Loucy (cell line): ENCODE data around the gene FSTL1.

Experiments used
- H2AFZ ChIP-seq: fragments of 200-600 bp; sonication (generic); 2 replicates; pipeline ENCODE4 v1.6.0; 2016; ENCODE audit warnings: antibody characterized with exemption, mild to moderate bottlenecking, low read length, moderate library complexity
- H3F3A ChIP-seq: fragments of 200-600 bp; 2 replicates; pipeline ENCODE4 v1.6.0; 2016; ENCODE audit warnings: antibody characterized with exemption, low read depth, mild to moderate bottlenecking
- H3K27me3 ChIP-seq: fragments of 200-600 bp; sonication (generic); 2 replicates; pipeline ENCODE4 v1.6.1; 2014; ENCODE audit warnings: low read length, mild to moderate bottlenecking; ENCODE audit not compliant: insufficient read depth, poor library complexity, severe bottlenecking
- H3K36me3 ChIP-seq: fragments of 200-600 bp; sonication (generic); 2 replicates; pipeline ENCODE4 v1.6.1; 2016; ENCODE audit warnings: low read length; ENCODE audit not compliant: insufficient read depth
- H3K4me1 ChIP-seq: fragments of 200-600 bp; sonication (generic); 2 replicates; pipeline ENCODE4 v1.5.1; 2014; ENCODE audit warnings: low read length, mild to moderate bottlenecking; ENCODE audit not compliant: insufficient read depth, poor library complexity, severe bottlenecking
- H3K4me2 ChIP-seq: fragments of 200-600 bp; sonication (generic); 2 replicates; pipeline ENCODE4 v1.6.0; 2014; ENCODE audit warnings: antibody characterized with exemption, low read length, low read depth, mild to moderate bottlenecking; ENCODE audit not compliant: poor library complexity, severe bottlenecking
- H3K4me3 ChIP-seq: fragments of 200-600 bp; sonication (generic); 2 replicates; pipeline ENCODE4 v1.5.1; 2014; ENCODE audit warnings: low read length, mild to moderate bottlenecking, mixed read lengths; ENCODE audit not compliant: poor library complexity, severe bottlenecking
- H3K79me2 ChIP-seq: fragments of 200-600 bp; sonication (generic); 2 replicates; pipeline ENCODE4 v1.6.1; 2014; ENCODE audit warnings: low read length; ENCODE audit not compliant: insufficient read depth
- H3K9ac ChIP-seq: fragments of 200-600 bp; sonication (generic); 2 replicates; pipeline ENCODE4 v1.6.0; 2014; ENCODE audit warnings: mild to moderate bottlenecking, low read depth, low read length, moderate library complexity; ENCODE audit not compliant: poor library complexity, severe bottlenecking
- H3K9me2 ChIP-seq: fragments of 200-600 bp; sonication (generic); replicated peaks from 2 replicates; pipeline ENCODE4 v1.6.1; 2016; ENCODE audit warnings: low read depth, low read length, mixed read lengths
- H3K9me3 ChIP-seq: fragments of 200-600 bp; sonication (generic); 2 replicates; pipeline ENCODE4 v1.6.1; 2014; ENCODE audit warnings: mild to moderate bottlenecking, antibody characterized with exemption, low read length, low read depth; ENCODE audit not compliant: insufficient read depth
- H4K20me1 ChIP-seq: fragments of 200-600 bp; sonication (generic); 2 replicates; pipeline ENCODE4 v1.6.0; 2014; ENCODE audit warnings: antibody characterized with exemption, low read length, mild to moderate bottlenecking; ENCODE audit not compliant: insufficient read depth, poor library complexity, severe bottlenecking
- EZH2phosphoT487 ChIP-seq: fragments of 200-600 bp; IDR thresholded peaks from 2 replicates; pipeline ENCODE4 v1.6.1; 2018; ENCODE audit warnings: antibody characterized with exemption, mild to moderate bottlenecking, moderate library complexity, borderline replicate concordance
- TF ChIP-seq, protein P1 (sequence below): fragments of 200-600 bp; sonication (generic); conservative IDR thresholded peaks from 2 replicates; pipeline ENCODE4 v1.5.1; 2014; ENCODE audit warnings: mild to moderate bottlenecking, antibody characterized with exemption, low read length

FSTL1 gene

GRCh38 chr3:120349855-120350125 is 101.0 kb downstream of the FSTL1 start:
- H3K9me2 ChIP-seq = no peaks in the 10 kb centered on the region
- H3K4me2 ChIP-seq = peak overlapping the region; percentile 84
- no peaks in the 10 kb centered on the region for H3K27me3 ChIP-seq
- peaks cover 35% of the 10 kb centered on the region for H4K20me1 ChIP-seq
- no peak for TF ChIP-seq EZH2phosphoT487
- TF ChIP-seq, protein P1, sequence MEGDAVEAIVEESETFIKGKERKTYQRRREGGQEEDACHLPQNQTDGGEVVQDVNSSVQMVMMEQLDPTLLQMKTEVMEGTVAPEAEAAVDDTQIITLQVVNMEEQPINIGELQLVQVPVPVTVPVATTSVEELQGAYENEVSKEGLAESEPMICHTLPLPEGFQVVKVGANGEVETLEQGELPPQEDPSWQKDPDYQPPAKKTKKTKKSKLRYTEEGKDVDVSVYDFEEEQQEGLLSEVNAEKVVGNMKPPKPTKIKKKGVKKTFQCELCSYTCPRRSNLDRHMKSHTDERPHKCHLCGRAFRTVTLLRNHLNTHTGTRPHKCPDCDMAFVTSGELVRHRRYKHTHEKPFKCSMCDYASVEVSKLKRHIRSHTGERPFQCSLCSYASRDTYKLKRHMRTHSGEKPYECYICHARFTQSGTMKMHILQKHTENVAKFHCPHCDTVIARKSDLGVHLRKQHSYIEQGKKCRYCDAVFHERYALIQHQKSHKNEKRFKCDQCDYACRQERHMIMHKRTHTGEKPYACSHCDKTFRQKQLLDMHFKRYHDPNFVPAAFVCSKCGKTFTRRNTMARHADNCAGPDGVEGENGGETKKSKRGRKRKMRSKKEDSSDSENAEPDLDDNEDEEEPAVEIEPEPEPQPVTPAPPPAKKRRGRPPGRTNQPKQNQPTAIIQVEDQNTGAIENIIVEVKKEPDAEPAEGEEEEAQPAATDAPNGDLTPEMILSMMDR = no peak
- H3K4me3 ChIP-seq = peak overlapping the region; percentile 81
- no peaks in the 10 kb centered on the region for H3K9me3 ChIP-seq
- H2AFZ ChIP-seq = peak overlapping the region; percentile 97
- H3K36me3 ChIP-seq = no peaks in the 10 kb centered on the region
- peak overlapping the region; percentile 75 for H3K9ac ChIP-seq
- peaks cover 1% of the 10 kb centered on the region; the same call in 1 of the 2 replicates for H3F3A ChIP-seq
- peaks cover 42% of the 10 kb centered on the region for H3K79me2 ChIP-seq
- H3K4me1 ChIP-seq = peaks cover 33% of the 10 kb centered on the region

- Histone ChIP-seq H3K79me2 (peaks cover 47% of the 10 kb centered on the region), H2AFZ (peak within 1 kb of the TSS; percentile 97), H3K4me2 (peak within 1 kb of the TSS; percentile 84), H3K9me3 (no peaks in the 10 kb centered on the region), H3K9me2 (no peaks in the 10 kb centered on the region), H3K27me3 (no peaks in the 10 kb centered on the region), H4K20me1 (peaks cover 39% of the 10 kb centered on the region), H3K4me1 (peaks cover 37% of the 10 kb centered on the region), H3F3A (peaks cover 7% of the 10 kb centered on the region; the same call in 1 of the 2 replicates), H3K36me3 (no peaks in the 10 kb centered on the region), H3K9ac (peak within 1 kb of the TSS; percentile 75), H3K4me3 (peak within 1 kb of the TSS; percentile 81)
- TF ChIP-seq, protein P1 = no peak
- no peak for TF ChIP-seq EZH2phosphoT487
Measured at GRCh38 chr3:120348991-120349854, 101.6 kb downstream of the FSTL1 start, which contains the start of gene LRRC58. Gene LRRC58 (minus strand): TSS chr3:120349354. CDS start chr3:120349243, 111 bp downstream.

DNA sequence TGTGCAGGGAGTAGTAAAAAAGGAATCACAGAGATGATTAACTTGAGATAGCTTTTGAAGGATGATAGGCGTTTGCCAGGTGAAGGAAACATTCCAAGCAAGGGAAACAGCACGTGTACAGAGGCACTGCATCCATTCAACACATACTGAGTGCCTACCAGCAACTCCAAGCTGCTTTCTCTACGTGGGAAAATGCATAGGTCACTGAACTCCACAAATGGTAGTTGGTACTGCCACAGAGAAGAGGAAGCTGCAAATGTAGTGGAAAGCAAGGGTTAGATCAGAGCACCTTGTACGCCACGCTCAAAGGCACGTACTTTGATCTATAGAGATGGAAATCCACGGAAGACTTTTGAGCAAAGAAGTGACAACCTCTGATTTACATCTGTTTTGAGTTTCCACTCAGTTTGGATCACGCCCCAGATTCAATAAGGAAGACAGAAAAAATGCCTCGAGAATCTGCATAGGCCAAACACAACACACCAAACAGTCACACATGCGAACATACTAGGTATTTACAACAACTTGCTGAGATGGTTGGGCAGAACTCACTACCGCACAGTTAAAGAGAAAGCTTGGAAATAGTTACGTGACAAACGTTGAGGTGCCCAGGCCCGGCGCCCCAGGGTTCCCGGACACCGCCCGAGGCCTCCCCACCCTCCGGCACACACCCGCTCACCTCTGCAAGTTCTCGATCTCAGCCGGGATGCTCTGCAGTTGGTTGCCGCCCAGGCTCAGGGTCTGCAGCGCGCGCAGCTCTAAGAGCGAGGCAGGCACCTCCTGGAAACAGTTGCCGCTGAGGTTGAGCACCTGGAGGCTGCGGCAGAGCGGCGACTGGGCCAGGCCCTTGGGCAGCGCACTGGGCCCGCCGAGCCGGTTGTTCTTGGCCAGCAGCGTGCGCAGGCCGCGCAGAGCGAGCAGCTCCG is 102.5 kb downstream of the FSTL1 start:
- peaks cover 56% of the 10 kb centered on the region for H3K79me2 ChIP-seq
- H3K9me3 ChIP-seq = no peaks in the 10 kb centered on the region
- H3K4me2 ChIP-seq = peak overlapping the region; percentile 84
- H2AFZ ChIP-seq = peak overlapping the region; percentile 97
- H3K36me3 ChIP-seq = 0 out of 2 replicates have a peak, but pooled peaks cover 2% of the 10 kb centered on the region
- peaks cover 42% of the 10 kb centered on the region for H3K4me1 ChIP-seq
- H3K9me2 ChIP-seq = no peaks in the 10 kb centered on the region
- peaks cover 48% of the 10 kb centered on the region for H4K20me1 ChIP-seq
- H3K9ac ChIP-seq = peak overlapping the region; percentile 75
- TF ChIP-seq, protein P1 = no peak
- no peak for TF ChIP-seq EZH2phosphoT487
- H3F3A ChIP-seq = peaks cover 8% of the 10 kb centered on the region; the same call in 1 of the 2 replicates
- no peaks in the 10 kb centered on the region for H3K27me3 ChIP-seq
- peak overlapping the region; percentile 81 for H3K4me3 ChIP-seq
